GM12878 (cell line): ENCODE data around the gene OSGIN1.

Experiments
- CTCF ChIP-seq, 3 experiments: IDR thresholded peaks in 2 of 3; conservative IDR thresholded peaks in 1 of 3; 2 replicates each; pipeline ENCODE4 v1.5.1; 2011; ENCODE audit warnings: low read depth in 3 of 3, low read length in 3 of 3, mild to moderate bottlenecking in 3 of 3, control low read depth in 2 of 3, moderate library complexity in 2 of 3, inconsistent platforms in 1 of 3, mixed read lengths in 1 of 3; ENCODE audit not compliant: control insufficient read depth in 2 of 3, insufficient read depth in 1 of 3; ENCODE audit errors: extremely low read depth in 1 of 3
- ESRRA ChIP-seq: IDR thresholded peaks from 2 replicates; pipeline ENCODE4 v1.6.1; 2012; ENCODE audit warnings: mild to moderate bottlenecking, low read length, improper control_type of control experiment
- NRF1 ChIP-seq: conservative IDR thresholded peaks from 2 replicates; pipeline ENCODE4 v1.6.1; 2011; ENCODE audit warnings: mild to moderate bottlenecking, low read depth, low read length, improper control_type of control experiment
- POLR2AphosphoS5 ChIP-seq: IDR thresholded peaks from 2 replicates; pipeline ENCODE4 v1.6.1; 2011; ENCODE audit warnings: mild to moderate bottlenecking, low read length, inconsistent platforms
- SUZ12 ChIP-seq: fragments of 200-600 bp; sonication (generic); IDR thresholded peaks from one replicate; pipeline ENCODE4 v1.6.1; 2018; ENCODE audit warnings: antibody characterized with exemption, mild to moderate bottlenecking; ENCODE audit not compliant: unreplicated experiment

- TF ChIP-seq POLR2AphosphoS5 (no peak), NRF1 (no peak), CTCF (IDR thresholded peaks at IDR 0.05 in 2 of 3, conservative IDR thresholded peaks at IDR 0.05 in 1 of 3; ENCODE audit: control insufficient read depth in 2 of 3, extremely low read depth in 1 of 3, insufficient read depth in 1 of 3, low read depth in 3 of 3, low read length in 3 of 3) (no peak), SUZ12 (no peak), ESRRA (no peak)
Measured at GRCh38 chr16:83958137-83958845, 5.3 kb downstream of the OSGIN1 start.
